DND-41 (cell line): ENCODE results near the gene FAM171A1.

ENCODE experiments used
- EZH2 ChIP-seq: IDR thresholded peaks from 3 replicates; pipeline ENCODE4 v1.6.1; 2012; ENCODE audit warnings: borderline replicate concordance, low read depth, mild to moderate bottlenecking, moderate library complexity, low read length, inconsistent platforms; ENCODE audit not compliant: severe bottlenecking
- TF ChIP-seq, protein P1 (sequence below): IDR thresholded peaks from 2 replicates; pipeline ENCODE4 v1.5.1; 2012; ENCODE audit warnings: borderline replicate concordance, low read length, moderate library complexity, mild to moderate bottlenecking; ENCODE audit not compliant: poor library complexity, severe bottlenecking; ENCODE audit errors: extremely low read depth

DNA sequence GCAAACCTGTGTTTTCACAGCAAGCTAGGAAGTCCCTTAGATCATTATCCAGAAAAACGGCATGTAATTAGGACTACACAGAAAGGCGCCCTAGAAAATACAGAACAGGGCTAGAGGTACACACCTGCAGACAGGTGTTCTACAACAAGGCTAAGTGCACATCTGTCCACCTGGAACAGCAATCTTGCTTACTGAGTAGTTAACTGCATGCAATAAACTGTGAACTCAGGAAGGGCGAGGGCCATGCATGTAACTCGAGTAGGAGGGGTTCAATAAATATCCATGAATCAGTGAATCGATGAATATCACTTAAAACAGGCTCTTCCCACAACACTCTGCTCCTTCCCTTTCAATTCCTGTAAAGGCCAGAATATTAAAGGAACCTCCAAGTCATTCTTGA is 22.0 kb downstream of the FAM171A1 start:
- TF ChIP-seq, protein P1, sequence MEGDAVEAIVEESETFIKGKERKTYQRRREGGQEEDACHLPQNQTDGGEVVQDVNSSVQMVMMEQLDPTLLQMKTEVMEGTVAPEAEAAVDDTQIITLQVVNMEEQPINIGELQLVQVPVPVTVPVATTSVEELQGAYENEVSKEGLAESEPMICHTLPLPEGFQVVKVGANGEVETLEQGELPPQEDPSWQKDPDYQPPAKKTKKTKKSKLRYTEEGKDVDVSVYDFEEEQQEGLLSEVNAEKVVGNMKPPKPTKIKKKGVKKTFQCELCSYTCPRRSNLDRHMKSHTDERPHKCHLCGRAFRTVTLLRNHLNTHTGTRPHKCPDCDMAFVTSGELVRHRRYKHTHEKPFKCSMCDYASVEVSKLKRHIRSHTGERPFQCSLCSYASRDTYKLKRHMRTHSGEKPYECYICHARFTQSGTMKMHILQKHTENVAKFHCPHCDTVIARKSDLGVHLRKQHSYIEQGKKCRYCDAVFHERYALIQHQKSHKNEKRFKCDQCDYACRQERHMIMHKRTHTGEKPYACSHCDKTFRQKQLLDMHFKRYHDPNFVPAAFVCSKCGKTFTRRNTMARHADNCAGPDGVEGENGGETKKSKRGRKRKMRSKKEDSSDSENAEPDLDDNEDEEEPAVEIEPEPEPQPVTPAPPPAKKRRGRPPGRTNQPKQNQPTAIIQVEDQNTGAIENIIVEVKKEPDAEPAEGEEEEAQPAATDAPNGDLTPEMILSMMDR, result no peak
- no peak for TF ChIP-seq EZH2
